Mammary epithelial cell (primary cell): Measurements from ENCODE around the gene DENND4B.

ENCODE experiments used
- CTCF ChIP-seq, 2 donors: IDR thresholded peaks in 1 of 2; conservative IDR thresholded peaks in 1 of 2; 2 replicates each; pipeline ENCODE4 v1.5.1; 2011 to 2012; ENCODE audit warnings: inconsistent platforms in 2 of 2, low read length in 2 of 2, mild to moderate bottlenecking in 2 of 2, control low read depth in 1 of 2, low read depth in 1 of 2; ENCODE audit not compliant: insufficient read depth in 1 of 2; ENCODE audit errors: extremely low read depth in 1 of 2
- EZH2 ChIP-seq: IDR thresholded peaks from 2 replicates; pipeline ENCODE4 v1.6.1; 2012; ENCODE audit warnings: low read length, inconsistent platforms, borderline replicate concordance

GRCh38 chr1:153926405-153926804 is 20.1 kb downstream of the DENND4B start:
- TF ChIP-seq CTCF (conservative IDR thresholded peaks at IDR 0.05 in 1 of 2, IDR thresholded peaks at IDR 0.05 in 1 of 2; ENCODE audit: extremely low read depth in 1 of 2, insufficient read depth in 1 of 2, low read depth in 1 of 2, low read length in 2 of 2) (no peak), EZH2 (no peak)
